NCI-H446 treated with DMSO at 0.1 percent for 48 hours (cell line): ENCODE data around the gene SV2B.

Experiments
- DNase-seq: peaks from one replicate; lab custom pipeline; 2025; lab: John Stamatoyannopoulos, UW

Gene SV2B

GRCh38 chr15:91268510-91268909 lies 168.5 kb downstream of the SV2B start:
- no peak for DNase-seq

- DNase-seq = no peak
Observed at GRCh38 chr15:91270747-91271146, 170.7 kb downstream of the SV2B start.

DNA sequence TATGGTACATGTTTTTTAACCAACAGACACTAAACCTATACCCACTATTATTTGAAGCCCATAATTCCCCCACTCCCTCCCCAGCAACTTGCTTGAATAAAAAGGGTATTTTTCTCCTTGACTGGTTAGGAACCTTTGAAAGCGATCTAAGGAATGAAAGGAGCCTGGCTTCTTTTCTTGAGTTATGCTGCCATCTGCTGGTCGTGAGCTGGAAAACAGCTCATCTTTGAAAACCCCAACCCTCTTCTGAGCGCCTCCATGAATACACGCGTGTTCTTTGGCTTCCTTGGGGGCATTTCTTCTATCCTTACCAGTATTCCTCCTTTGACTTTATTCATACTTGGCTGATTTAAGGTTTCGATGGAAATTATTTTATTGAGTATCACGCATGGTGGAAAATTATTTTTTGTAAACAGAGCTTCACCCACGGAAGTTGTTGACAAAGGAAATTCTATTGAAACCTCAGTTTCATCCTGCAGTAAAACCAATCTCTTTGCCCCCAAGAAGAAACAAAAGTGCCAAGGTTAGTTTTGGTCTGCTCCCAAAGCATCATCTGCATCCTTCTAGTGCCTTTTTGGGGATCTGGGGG lies 171.6 kb downstream of the SV2B start:
- peak; percentile 21 for DNase-seq

GRCh38 chr15:91275844-91276243 lies 175.8 kb downstream of the SV2B start:
- DNase-seq = no peak

GRCh38 chr15:91278951-91279350 lies 178.9 kb downstream of the SV2B start:
- DNase-seq = no peak

GRCh38 chr15:91279486-91279885 lies 179.4 kb downstream of the SV2B start:
- DNase-seq = no peak

- no peak for DNase-seq
Observed at GRCh38 chr15:91281947-91282346, 181.9 kb downstream of the SV2B start.

- no peak for DNase-seq
Observed at GRCh38 chr15:91282486-91282885, 182.4 kb downstream of the SV2B start.

DNA sequence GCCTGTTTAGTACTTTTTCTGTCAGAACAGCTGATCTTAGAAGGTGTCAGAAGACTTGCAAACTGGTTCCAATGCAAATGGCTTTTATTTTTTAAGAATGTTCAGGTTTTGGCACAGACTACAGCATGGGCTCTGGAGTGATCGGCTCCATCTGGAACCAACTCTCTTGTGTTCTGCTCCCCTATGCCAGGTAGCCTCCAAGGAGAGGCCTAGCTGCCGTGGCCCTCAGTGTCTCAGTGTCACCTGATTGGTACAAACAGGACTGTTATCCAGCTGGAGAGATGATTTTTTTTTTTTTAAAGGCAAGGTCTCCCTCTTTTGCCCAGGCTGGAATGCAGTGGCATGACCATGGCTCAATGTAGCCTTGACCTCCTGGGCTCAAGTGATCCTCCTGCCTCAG lies 183.1 kb downstream of the SV2B start:
- no peak for DNase-seq

DNA sequence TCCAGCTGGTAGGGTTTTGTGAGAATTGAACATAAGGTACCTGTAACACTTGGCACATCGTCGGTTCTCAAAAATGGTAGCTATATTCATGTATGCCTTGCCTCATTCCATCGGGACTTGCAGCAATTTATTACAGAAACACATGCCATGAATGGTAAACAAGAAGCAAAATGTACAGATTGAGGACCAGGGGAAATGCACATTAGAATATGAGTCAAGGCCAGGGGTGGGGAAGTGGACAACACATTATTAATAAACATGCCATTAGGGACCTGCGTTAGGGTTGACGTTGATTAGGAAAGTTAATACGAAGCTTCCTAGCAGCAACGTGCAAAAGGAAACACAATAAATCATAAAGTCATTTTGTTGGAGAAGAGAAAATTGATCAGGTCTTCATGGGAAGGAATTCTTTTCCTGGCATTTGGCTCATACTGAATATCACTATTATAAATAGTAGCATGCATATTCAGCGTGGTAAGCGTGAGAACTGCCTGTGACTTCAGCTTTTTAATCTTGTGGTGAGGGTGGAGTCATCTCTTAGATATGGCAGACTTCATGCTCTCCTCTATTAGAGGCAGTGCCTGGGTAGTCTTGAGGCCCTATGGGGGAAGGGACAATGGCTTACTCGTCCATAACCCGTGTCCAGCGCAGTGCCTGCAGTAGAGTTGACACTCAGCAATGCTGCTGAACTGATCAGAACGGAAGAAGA lies 184.9 kb downstream of the SV2B start:
- DNase-seq = no peak

DNA sequence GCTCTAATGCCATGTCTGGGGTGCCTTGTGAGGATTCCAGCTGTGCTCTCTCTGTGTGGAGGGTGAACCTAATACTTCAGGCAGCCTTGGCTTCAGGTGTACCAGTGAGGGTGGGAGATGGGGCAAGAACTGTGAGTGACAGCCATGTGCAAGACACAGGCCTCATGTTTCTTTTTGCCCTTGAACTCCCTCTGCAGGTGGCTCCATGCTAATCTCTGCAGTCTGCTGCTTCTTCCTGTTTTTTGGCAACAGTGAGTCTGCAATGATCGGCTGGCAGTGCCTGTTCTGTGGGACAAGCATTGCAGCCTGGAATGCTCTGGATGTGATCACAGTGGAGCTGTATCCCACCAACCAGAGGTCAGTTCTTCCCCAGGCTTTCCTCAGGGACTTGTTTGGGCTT lies 189.3 kb downstream of the SV2B start:
- DNase-seq = no peak

GRCh38 chr15:91290553-91290952 lies 190.5 kb downstream of the SV2B start:
- no peak for DNase-seq

DNA sequence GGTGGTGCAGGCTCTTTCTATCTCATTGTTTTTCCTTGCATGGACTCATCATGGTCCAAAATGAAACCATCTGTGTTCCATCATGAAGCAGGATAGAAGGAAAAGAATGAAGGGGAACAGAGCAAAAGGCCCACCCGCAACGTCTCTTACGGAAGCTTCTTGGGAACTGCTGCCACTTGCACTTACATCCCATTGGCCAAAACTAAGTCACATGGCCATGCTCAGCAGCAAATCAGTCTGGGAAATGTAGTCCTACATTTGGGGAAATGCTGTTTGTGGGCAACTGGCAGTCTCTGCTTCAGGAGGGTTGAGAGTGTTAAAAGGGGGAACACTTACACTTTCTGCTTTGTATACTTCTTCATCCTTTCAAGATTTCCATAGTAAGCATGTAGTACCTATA lies 191.6 kb downstream of the SV2B start:
- no peak for DNase-seq

GRCh38 chr15:91294344-91294743 lies 194.3 kb downstream of the SV2B start:
- DNase-seq = no peak

DNA sequence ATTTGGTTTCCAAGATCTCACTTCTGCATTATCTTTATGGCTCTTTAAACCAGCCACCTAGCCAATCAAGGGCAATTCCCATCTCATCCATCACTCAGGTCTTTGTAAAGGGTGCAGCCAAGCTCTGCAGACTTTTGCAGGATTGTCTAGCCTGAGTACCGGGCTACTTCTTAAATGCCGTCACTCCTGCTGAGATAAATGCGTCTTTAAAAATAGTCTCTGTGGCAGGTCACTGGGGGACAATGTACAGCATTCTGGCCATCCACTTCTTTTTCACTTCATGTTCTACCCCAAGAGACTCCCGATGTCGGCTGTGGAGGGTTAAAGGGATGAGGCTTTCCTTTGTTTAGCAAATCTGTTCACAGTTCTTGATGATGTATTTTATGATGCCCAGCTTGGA lies 194.7 kb downstream of the SV2B start:
- no peak for DNase-seq

DNA sequence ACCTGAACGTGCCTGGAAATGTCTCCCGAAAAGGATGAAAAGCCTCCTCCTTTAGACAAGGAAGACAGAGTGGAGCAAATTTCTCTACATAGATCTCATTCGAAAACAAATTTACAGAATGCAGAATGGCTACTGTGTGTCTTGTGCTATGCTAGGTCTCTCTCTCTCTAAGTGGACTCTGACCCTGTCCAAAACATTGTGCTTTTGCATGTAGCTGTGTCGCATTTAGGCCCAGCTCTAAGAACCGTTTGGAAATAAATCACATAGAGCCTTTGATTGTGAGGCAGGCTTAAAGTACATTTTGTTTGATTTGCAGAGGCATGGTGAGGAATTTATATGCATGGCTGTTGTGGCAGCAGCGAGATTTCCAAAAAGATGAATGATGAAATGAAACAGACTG lies 198.0 kb downstream of the SV2B start:
- no peak for DNase-seq

GRCh38 chr15:91302588-91303439 lies 202.8 kb downstream of the SV2B start:
- peak; percentile 52 for DNase-seq

DNA sequence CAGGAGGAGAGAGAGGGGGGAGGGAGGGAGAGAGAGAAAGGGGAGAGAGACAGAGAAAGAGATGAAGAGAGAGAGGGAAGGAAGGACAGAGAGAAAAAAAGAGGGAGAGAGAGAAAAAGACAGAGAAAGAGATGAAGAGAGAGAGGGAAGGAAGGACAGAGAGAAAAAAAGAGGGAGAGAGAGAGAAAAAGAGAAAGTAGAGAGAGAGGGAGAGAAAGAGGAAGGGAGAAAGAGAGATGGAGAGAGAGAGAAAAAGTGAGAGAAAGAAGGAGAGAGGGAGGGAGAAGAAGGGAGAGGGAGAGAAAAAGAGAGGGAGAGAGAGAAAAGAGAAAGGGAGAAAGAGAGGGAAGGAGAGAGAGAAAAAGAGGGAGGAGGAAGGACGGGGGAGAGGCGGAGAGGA lies 204.2 kb downstream of the SV2B start:
- no peak for DNase-seq

GRCh38 chr15:91304786-91305185 lies 204.7 kb downstream of the SV2B start:
- DNase-seq = no peak

GRCh38 chr15:91306144-91306543 lies 206.1 kb downstream of the SV2B start:
- no peak for DNase-seq

GRCh38 chr15:91307601-91308000 lies 207.5 kb downstream of the SV2B start:
- no peak for DNase-seq

GRCh38 chr15:91308199-91308598 lies 208.1 kb downstream of the SV2B start:
- no peak for DNase-seq

DNA sequence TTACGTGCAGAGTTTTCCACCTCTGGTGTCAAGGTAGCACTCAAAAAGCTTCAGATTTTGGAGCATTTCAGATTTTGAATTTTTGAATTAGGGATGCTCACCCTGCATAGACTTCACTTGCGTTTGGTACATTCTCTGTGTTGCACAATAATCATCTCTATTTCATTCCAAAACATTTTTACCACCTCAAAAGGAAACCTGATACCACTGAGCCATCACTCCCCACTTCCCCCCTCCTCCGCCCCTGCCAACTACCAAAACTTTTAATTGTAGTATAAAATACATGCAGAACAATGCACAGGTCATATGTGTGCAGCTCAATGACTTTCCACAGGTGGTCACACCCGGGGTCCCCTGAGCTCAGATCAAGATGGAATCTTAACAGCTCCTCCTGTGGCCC lies 208.8 kb downstream of the SV2B start:
- DNase-seq = no peak
